NCI-H1105 (cell line): ENCODE results near the gene LMO7.
"Not testable (repeated sequence)": the region's sequence is repeated elsewhere in the genome, so short reads cannot be mapped to it uniquely, and the experiment has no call there.

Experiments used
- DNase-seq: peaks from one replicate; lab custom pipeline; 2025; lab: John Stamatoyannopoulos, UW

LMO7 gene

GRCh38 chr13:75699062-75699461 lies 62.9 kb downstream of the LMO7 start:
- no peak for DNase-seq

GRCh38 chr13:75699717-75700116 lies 63.6 kb downstream of the LMO7 start:
- DNase-seq, result not testable (repeated sequence)

DNA sequence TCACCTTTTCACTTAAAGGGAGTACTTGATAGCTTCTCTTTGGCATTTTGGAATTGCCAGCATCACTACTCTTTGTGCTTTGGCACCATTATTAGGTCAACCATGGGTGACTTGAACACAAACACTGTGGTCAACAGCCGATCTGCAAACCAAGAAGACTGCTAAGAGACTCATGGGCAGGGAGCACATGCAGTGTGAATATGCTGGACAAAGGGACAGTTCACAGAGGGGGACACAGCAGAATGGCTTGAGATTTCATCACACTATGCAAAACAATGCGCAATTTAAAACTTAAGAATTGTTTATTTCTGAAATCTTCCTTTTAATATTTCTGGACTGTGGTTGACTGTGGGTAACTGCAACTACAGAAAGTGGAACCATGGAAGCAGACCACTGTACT lies 64.4 kb downstream of the LMO7 start:
- no peak for DNase-seq

- no peak for DNase-seq
Observed at GRCh38 chr13:75702476-75702875, 66.3 kb downstream of the LMO7 start.

DNA sequence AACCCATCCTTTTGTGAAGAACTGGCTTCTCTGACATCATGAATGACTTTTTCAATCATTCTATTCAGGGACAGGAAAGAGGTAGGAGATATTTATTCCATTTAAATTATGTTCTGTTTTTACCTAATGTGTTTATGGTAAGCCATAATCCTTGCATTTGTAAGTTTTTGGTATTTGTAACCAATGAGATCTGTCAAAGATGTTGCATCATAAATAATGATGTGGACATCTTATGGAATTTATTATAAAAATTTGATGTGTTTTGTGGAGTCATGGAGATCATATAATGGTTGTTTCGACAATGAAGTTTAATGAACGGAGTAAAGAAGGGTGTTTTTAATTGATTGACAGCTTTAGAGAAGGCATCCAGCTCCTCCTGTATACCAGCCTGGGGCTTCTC lies 67.6 kb downstream of the LMO7 start:
- no peak for DNase-seq

DNA sequence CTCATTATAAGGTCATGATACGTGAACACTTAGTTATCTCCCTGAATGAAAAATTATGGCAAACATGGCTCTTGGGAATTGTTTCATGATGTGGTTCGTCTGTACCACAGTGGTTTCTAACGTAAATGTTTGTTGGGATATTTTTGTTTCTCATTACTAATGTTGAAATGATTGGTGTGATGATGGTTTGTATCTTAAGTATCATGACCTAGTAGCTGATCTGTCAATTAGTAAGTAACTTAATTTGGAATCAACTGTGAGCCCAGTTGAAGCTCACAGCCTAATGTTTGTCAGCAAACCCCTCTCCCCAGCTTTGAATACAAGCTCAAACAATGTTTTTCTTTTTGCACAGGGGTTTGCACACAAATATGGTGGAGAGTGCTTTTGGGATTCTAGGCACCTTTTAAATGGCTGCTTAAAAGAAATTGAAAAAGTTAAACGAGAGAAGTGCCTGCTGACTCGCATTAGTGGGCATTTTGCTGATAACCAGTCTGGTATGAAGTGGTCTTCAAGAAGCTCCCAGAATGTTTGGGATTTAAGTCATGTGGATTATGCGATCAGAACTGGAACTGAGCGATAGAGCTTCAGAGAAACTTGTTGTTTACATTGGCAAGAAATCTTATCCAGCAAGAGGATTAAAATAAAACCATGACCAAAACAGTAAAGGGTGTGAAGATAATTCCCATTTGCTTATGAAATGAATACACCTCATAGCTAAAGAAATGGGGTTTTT lies 68.2 kb downstream of the LMO7 start:
- no peak for DNase-seq

DNA sequence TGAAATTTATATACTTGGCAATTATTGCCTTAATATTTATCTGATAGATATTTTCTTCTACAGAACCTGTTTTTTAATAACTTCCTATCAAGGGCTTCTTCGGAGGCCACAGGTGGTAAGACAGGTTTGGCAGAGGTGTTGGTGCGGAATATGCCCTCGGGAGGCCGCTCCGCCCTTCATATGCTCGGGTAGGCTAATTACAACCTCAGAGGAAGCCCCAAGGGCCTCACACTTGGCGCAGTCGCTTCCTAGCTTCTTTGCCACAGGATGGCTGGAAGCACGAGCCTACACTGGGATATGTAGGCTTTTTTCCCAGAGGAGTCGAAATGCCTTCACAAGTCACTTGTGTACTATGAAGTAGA lies 68.8 kb downstream of the LMO7 start:
- no peak for DNase-seq

DNA sequence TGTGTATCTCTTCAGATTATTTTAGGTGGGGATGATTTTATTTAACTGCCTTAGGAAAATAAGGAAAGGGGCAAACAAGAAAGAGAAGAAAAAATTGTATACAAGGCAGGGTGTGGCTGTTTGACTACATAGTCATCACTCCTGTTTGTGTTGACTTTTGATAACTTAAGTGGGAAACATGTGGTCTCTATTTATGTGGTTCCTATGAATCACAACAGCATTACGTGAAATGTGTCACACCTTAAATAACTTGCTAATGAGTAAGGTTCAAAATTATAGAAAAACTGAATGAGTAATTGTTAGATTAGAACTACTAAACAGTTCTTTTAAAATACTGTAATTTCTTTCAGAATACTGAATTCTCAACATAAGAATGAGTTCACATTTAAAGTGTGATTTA lies 69.3 kb downstream of the LMO7 start:
- DNase-seq, result no peak

GRCh38 chr13:75705908-75706307 lies 69.8 kb downstream of the LMO7 start:
- DNase-seq, result no peak

GRCh38 chr13:75713852-75714251 lies 77.7 kb downstream of the LMO7 start:
- DNase-seq, result no peak

DNA sequence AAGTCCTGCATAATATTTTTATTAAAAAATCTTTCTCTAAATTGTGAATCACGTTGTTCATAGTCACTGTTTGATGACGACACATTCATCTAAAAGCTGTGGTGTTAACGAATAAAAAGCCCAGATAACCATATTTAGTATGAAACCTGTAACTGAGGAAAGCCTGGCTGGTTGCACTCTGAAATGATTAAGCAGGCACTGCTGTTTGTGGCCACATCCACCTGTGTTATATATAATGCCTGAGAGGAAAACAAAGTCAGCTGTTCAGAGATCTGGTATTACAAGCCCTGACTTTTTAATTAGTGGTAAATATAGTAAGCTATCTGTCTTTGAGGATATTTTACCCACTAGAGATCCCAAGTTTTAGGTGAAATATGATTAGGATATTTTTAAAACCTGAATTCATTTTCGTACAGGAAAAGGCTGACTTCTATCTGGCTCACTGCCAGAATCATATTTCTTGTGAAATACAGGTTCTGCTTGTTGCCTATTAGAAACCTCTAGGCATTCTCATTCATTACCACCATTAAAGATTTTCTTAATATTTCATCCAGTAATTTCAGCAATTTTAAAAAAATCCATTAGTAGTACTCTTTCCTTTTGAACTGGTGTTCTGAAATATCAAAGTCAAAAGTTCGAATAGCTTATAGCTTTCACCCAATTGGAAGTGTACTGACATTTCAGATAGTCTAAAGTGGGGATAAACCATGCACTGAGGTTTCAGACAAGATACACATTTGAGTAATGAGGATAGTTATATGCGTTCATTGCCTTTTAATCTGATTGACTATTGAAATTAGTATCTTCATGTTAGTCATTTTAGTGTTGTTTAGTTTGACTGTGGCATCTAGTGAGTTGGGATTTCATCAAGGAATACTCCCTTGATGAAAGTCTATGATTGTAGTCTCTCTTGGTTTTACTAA lies 79.7 kb downstream of the LMO7 start:
- no peak for DNase-seq

GRCh38 chr13:75717525-75717924 lies 81.4 kb downstream of the LMO7 start:
- DNase-seq, result no peak

- DNase-seq, result no peak
Observed at GRCh38 chr13:75721307-75721706, 85.2 kb downstream of the LMO7 start.

GRCh38 chr13:75723901-75724300 lies 87.8 kb downstream of the LMO7 start:
- no peak for DNase-seq

GRCh38 chr13:75724752-75725517 lies 88.8 kb downstream of the LMO7 start:
- DNase-seq, result no peak

GRCh38 chr13:75725736-75726135 lies 89.6 kb downstream of the LMO7 start:
- DNase-seq, result no peak

DNA sequence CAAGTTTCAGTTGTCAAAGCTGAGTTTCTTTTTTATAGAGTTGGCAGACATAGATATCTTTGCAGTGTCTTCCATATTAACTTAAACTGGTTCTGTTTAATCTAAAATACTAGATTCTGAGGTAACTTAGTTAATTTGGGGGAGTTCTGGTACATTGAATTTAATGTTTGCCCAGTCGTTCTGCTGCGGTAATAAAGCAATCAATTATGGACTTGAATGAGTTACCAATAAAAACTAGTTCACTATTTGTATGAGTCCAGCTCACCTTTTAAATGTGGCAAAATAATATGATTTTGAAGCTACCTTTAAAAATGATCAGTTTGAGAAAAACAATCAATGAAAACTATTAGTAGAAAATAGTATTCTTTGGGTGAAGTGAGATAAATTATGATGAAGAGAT lies 90.2 kb downstream of the LMO7 start:
- DNase-seq, result no peak

- not testable (repeated sequence) for DNase-seq
Observed at GRCh38 chr13:75733113-75733512, 97.0 kb downstream of the LMO7 start.

GRCh38 chr13:75736173-75736572 lies 100.0 kb downstream of the LMO7 start:
- DNase-seq, result no peak

DNA sequence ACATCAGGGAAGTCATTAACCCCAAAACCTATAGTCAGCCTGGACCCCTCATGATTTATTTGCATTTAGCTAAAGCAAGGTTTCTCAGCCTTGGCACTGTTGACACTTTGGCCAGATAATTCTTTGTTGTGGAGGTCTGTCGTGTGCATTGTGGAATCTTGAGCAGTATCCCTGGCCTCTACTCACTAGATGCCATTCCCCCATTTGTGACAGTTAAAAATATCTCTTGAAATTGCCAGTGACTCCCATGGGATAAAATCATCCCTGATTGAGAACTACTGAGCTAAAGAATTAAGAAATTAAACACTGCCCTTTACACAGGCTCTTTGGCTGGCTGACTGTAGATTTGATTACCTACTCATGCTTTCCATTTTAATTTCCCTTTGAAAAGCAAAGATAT lies 102.7 kb downstream of the LMO7 start:
- no peak for DNase-seq

- no peak for DNase-seq
Observed at GRCh38 chr13:75739244-75739868, 103.2 kb downstream of the LMO7 start.

GRCh38 chr13:75740031-75740430 lies 103.9 kb downstream of the LMO7 start:
- DNase-seq, result no peak
